Measurements from ENCODE around the gene UBA52.
"Not testable (repeated sequence)": the region's sequence is repeated elsewhere in the genome, so short reads cannot be mapped to it uniquely, and the experiment has no call there.

UBA52 gene

DNA sequence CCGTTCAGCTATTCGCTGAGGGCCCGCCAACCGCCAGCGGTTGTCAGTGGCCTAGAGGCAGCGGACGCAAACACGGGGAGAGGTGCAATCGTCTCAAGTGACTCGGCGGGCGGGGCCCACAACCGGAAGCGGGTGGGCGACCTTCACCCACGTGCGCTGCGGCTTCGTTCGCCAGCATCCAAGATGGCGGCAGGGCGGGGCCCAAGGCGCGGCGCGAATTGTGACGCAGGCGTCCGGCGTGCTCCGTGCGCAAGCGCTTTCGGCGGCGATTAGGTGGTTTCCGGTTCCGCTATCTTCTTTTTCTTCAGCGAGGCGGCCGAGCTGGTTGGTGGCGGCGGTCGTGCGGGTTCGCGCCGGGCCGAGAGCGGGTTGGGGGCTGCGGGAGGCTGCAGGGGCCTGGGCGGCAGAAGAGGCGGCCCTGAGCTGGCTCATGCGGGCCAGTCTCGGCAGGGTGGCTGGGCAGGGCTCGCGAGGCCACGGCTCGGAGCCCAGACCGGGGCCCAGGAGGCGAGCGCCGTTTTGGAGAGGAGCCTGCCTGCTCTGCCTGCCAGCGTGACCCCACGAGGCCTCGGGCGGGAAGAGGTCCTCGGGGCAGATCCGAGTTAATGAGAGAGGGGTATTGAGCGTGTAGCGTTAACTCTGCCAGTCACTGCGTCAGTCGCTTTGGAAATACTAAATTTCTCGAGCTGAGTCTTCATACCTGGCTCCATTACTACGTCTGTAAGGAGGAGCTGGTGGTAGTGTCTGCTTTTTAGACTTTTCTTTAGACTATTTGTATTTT, at the start of gene UBA52:
Gene UBA52, plus strand, starts transcription at position 294 of the 781 bp plus-strand sequence. CDS start 1,444 bp downstream, outside the sequence.
- FAIRE-seq: no peak
- peak; percentile 88 for DNase-seq (ENCODE audit: low spot score)

DNA sequence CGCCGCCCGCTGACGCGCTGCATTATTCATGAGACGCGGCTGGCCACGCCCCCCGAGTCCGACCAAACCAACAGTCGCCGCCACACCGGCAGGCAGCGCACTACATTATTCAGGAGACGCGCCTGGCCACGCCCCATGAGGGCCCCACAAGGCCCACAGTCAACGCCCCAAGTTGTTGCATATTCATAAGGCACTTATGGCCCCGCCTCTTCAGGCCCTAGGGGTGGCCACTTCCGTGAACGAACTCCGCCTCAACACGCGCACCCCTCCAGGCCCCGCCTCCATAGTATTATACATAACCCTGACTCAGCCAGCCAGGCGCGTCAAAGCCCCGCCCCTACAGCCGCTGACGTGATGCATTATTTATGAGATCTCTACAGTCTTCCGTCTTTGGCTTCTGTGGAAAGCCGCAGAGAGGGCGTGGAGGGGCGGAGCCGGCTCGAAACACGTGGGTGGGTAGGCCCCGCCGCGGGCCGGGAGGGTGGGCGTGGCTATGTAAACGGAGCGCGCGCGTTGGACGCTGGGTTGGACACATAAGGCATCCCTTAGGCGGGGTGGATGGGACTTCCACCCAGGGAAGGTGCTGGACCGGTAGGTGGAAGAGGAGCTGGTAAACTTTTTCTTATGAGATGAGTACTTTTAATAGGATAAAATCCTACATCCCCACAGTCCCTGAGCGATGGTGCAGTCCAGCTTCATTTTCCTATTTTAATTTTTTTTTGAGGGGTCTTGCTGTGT, 49.4 kb upstream of the UBA52 start:
- peak; percentile 55 for FAIRE-seq

DNA sequence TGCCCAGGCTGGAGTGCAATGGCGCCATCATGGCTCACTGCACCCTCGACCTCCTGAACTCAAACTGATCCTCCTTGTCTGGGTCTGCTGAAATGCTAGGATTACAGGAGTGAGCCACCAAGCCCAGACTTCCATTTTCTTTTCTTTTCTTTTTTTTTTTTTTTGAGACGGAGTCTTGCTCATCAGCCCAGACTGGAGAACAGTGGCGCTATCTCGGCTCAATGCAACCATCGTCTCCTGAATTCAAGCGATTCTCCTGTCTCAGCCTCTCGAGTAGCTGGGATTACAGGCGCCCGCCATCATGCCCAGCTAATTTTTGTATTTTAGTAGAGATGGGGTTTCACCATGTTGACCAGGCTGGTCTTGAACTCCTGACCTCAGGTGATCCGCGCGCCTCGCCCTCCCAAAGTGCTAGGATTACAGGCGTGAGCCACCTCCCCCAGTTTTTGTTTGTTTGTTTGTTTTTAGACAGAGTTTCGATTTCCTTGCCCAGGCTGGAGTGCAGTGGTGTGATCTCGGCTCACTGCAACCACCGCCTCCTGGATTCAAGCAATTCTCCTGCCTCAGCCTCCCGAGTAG, 48.7 kb upstream of the UBA52 start:
- FAIRE-seq; DNase-seq (ENCODE audit: low spot score): not testable (repeated sequence)

More for the DNA sequence above, 49.4 kb upstream of the UBA52 start:
- peak; percentile 93 for DNase-seq (ENCODE audit: low spot score)

DNA sequence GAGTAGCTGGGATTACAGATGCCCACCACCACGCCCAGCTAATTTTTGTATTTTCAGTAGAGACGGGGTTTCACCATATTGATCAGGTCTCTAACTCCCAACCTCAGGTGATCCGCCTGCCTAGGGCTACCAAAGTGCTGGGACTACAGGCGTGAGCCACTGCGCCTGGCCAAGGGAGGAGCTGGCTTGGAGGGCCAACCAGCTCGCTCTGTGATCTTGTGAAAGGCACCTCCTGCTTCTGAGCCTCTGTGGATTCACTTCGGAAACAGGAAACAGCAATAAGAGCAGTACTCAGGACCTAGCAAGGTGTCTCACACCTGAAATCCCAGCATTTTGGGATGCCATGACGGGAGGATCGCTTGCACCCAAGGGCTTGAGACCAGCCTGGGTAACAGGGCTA, 47.8 kb upstream of the UBA52 start:
- no peak for DNase-seq (ENCODE audit: low spot score)
- no peak for FAIRE-seq

DNA sequence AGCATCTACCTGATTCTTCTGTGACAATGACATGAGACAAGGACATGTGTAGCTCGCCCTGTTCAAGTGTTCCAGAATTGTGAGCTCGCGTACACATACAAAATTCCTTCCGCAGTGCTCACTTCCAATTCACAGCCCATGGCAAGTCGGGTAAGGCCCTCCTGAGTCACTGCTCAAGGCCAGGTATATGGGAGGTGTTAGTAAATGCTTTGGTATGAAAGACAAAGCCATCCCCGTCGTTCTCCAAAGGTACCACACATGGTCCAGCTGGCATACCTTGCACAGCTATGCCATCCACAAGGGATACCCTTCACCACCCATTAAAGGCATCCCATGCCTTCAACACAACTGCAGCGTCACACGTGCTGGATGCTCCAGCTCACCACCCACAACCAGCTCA, 45.3 kb upstream of the UBA52 start:
- DNase-seq (ENCODE audit: low spot score) (no peak), FAIRE-seq (no peak)

DNA sequence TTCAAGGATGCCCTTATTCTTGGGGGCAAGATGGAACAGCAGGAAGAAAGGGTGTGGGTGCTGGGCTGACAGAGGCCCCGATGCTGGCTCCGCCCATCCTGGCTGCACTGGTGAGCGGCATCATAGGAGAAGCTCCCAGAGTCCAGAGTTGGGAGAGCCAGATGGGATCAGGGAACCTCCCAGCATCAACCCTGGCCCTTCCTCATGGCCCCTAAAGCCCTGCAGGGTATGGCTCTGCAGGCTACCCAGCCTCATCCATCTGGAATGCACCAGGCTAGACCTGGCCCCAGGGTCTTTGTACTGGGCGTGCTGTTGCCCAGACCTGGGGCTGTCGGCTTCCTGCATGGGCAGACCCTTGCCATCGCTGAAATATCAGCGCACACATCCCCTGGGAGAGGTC, 41.9 kb upstream of the UBA52 start:
- no peak for DNase-seq (ENCODE audit: low spot score)

DNA sequence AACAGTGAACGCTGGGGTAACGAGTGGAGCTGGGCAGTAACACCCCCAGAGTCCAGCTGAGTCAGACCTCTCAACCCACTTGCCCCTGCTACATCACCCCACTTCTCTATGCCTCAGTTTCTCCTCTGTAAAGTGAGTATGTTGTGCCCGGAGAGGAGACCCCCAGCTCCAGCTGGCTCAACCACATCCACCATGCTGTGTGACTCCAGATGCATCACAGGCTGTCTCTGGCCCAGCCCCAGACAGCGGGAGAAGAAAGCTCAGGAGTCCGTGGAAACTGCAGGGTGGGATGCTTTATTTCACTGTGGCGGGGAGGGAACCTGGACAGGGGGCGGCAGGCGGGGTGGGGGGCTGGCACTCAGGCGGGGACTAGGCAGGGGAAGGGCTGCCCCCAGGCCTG, 40.2 kb upstream of the UBA52 start:
- DNase-seq (ENCODE audit: low spot score) (no peak), FAIRE-seq (no peak)

More for the DNA sequence above, 41.9 kb upstream of the UBA52 start:
- FAIRE-seq: no peak

DNA sequence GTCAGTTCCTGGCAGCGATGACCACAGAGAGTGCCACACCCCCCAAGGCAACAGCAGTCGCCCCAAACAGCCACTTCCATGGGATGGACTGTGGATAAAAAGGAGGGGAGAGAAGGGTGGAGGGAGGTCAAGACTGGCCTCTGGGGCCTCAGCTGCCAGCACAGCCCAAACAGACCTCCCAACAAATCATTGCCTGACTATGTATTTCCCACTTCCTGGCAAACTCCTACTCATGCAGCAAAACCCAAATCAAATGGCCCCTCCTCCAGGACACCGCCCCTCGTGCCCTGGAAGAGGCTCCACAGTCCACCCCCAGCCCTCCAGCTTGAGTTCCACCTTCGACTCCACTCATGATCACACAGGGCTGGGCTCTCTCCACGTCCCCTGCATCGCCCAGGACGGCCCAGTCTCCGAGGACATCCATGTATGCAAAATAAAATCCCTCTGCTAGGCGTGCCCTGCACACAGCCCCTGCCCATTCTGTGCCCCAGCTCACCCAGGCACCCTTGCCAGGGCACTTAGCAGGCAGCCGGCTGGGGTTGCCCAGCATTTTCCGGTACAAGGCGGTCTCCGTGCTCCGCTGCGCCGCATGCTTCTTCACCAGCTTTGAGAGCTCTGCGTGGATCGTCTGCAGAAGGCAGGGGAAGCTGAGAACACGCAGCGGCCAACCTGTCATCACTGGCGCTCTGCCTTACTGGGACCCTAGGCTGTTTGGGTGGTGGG, 39.3 kb upstream of the UBA52 start:
- DNase-seq (ENCODE audit: low spot score) (no peak), FAIRE-seq (no peak)

DNA sequence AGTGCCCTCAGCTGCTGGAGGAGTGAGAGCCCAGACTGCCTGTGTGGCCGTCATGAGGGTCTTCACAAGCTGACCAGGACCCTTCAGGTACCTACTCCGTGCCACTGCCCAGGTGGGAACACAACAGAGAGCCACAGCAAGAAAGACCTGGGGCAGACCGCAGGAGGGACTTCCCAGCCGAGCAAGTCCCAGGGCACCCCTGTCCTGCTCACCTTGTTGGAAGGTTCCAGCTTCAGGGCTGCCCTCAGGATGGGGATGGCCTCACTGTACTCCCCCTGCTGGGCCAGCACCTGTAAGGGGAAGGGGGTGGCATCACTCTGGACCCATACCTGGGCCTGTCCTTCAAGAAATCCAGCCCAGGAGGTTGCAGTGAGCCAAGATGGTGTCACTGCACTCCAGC, 38.6 kb upstream of the UBA52 start:
- FAIRE-seq: no peak
- no peak for DNase-seq (ENCODE audit: low spot score)

DNA sequence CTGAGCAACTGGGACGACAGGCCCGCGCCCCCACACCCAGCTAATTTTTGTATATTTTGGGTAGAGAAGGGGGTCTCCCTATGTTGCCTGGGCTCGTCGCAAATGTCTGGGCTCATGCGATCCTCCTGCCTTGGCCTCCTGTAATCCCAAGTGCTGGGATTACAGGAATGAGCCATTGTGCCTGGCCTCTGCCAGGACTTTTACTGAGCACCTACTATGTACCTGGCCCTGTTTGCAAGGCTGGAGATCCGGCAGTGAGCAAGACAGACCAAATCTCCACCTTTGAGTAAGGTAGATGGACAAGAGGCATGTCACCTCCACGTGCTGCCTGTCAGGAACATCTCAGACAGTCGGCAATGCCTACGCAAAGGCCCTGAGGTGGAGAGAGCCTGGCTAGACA, 35.2 kb upstream of the UBA52 start:
- FAIRE-seq: no peak

DNA sequence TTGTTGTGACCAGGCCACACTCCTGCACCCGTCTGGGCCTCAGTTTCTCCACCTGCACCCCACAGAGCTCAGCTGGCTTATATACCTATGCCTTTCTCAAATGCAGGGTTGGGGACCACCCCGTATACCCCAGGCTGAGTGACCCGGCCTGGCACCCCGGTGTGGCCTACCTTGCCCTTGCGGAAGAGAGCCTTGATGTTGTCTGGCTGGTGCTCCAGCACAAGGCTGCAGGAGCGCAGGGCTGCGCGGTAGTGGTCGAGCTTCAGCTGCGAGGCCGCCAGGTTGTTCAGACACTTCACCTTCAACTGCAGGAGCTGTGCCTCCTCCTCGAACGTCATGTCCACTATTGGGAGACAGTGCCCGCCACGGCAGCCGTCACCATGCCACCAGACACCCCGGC, 34.2 kb upstream of the UBA52 start:
- DNase-seq (ENCODE audit: low spot score) (no peak), FAIRE-seq (no peak)

More for the DNA sequence above, 35.2 kb upstream of the UBA52 start:
- DNase-seq (ENCODE audit: low spot score): no peak

DNA sequence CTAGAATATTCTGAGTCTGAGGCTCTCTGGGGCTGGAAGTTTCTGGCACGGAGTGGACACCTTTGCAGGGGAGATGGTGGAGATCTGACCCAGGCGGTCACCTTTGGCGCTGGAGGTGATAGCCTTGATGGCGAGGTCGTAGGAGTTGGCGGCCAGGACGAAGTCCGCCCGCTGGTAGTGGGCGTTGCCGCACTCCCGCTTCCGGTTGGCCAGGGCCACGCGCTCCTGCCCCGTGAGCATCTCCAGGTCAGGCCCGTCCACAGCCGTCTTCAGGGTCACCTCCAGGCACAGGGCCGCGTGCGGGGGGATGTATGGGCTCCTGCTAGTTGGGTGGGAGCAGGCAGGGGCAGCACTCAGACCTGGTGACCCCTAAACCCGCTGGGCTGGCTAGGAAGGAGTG, 33.5 kb upstream of the UBA52 start:
- FAIRE-seq (no peak), DNase-seq (ENCODE audit: low spot score) (no peak)

DNA sequence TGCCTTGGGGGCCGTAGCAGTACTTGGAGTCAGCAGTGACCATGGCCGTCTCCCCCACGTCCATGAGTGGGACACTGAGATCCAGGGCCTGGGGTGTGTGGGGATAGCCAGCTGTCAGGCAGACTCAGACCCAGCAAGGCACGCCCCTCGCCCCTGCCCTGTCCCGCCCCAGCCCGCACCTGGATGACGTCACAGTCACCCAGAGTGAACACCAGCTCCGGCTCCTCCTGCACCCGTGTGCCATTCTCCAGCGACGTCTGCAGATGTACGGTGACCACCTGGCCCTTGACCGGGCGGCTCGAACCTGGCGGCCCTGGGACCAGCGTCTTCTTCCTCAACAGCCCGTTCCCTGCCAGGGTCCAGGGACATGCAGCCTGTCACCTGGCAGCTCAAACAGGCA, 32.3 kb upstream of the UBA52 start:
- FAIRE-seq (no peak), DNase-seq (ENCODE audit: low spot score) (no peak)

DNA sequence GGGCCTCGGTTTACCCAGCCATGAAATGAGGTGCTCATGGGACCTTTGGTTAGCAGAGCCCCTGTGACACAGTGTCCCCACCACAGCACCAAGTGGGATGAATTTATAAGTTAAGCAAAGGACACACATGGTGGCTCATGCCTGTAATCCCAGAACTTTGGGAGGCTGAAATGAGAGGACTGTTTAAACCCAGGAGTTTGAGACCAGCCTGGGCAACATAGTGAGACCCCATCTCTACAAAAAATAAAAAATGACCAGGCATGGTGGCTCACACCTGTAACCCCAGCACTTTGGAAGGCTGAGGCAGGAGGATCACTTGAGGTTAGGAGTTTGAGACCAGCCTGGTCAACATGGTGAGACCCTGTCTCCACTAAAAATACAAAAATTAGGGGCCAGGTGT, 31.5 kb upstream of the UBA52 start:
- not testable (repeated sequence) for FAIRE-seq; DNase-seq (ENCODE audit: low spot score)

DNA sequence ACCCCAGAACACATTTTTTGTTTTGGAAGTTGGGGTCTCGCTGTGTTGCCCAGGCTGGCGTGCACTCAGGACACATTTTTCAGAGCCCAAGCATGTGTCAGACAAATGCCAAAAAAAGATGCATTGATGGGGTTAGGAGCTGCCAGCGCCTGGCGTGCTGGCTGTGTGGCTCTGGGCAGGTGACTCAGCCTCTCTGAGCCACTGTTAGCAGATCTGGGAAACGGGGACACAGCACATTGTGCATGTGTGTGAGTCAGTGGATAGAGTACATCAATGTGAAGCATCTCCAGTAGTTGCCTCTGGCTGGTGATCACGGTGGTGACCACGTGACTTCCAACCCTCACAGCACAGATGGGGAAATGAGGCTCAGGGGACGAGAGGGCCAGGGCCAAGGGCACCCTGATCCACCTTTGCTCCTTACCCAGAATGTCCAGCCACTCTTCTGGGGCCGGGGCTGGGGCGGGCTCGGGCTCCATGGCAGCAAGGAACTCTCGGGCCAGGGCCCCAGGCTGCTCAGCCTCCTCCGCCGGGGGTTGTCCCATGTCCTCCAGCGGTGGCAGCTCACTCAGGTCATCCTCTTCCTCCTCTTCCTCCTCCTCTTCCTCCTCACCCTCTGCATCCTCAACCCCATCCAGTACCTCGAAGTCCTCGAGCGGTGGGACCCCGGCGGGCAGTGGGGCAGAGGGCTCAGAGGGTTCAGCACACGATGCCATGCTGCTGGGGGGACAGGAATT, 30.2 kb upstream of the UBA52 start:
- FAIRE-seq: no peak

DNA sequence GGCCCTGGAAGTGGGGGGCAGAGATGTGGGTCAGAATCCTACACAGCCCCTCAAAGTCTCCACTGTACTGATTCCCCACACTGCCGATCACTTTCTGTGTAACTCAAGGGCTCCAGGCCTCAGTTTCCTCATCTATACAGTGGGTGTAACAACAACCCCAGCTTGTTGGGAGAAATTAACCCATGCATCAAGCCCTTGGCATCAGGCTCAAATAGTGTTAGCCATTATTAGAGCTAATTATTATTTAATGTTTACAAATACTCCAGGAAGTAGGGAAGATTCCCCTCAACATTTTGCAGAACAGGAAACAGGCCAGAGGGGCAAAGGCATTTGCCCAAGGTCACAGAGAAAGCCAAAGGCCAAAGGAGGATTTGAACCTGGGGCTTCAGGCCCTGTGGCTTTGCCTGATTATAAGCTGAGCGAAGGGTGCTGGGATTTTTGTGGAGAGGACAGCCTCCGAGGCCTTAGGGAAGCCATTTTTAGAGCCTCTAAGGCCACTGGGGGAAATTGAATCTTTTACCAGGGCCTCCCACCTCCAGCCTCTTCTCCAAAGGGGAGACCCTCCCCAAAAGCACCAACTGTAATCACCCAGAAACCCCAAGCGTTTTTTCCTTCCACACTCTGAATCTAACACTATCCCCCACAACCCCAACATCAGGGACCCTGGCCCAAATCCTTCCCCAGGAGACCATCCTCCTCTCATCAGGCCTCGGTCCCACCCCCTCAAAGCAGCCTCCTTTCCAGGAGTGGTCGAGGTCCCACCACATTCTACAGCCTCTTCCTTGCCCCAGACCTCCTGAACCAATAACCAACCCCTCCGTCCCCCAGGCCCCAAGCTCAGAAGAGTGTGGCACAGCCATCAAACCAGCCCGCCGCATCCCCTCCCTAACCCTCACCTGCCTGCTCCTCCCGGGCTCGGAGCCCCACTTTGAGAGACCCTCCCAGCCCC, 29.4 kb upstream of the UBA52 start:
- DNase-seq (ENCODE audit: low spot score) (no peak), FAIRE-seq (no peak)

More for the DNA sequence above, 30.2 kb upstream of the UBA52 start:
- no peak for DNase-seq (ENCODE audit: low spot score)

DNA sequence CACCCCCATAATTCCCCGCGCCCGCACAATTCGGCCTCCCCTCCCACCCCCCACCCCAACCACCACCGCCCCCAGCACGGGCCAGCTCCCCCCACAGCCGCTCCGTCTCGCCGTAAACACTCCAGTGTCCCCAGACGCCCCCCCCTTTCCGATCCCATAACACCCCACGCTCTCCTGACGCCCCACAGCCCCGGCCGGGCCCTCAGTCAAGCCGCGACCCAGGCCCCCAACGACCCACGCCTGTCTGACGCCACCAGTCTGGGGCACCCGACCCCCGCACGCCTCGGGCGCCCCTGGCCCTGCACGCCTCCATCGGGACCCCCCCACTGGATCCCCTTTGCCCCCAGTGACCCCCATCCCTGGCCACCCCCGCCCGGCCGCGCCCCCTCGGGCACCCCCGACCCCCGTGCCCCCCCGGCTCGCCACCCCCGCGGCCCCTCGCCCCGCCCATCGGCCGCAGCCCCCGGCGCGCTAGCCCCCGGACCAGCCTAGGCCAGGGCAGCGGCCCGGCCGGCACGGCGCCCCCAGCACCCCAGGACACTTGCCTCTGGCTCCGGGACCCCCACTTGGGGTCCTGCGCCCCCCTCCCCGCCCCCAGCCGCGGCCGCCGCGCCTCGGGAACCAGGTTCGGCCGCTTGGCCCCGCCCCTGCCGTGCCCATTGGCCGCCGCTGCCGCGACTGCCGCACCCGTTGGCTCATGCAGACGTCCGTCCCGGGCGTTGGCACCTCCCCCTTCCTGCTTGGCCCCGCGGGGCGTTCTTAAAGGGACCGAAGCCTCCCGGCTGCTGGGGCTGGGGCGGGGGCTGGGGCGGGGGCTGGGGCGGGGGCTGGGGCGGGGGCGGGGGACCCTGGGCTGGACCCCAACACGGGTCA, 28.5 kb upstream of the UBA52 start, which contains the start of gene FKBP8:
Gene FKBP8, minus strand, starts transcription at position 633 of the 873 bp plus-strand sequence. CDS start 1,603 bp downstream, outside the sequence.
- no peak for FAIRE-seq
- DNase-seq (ENCODE audit: low spot score): peak; percentile 93

DNA sequence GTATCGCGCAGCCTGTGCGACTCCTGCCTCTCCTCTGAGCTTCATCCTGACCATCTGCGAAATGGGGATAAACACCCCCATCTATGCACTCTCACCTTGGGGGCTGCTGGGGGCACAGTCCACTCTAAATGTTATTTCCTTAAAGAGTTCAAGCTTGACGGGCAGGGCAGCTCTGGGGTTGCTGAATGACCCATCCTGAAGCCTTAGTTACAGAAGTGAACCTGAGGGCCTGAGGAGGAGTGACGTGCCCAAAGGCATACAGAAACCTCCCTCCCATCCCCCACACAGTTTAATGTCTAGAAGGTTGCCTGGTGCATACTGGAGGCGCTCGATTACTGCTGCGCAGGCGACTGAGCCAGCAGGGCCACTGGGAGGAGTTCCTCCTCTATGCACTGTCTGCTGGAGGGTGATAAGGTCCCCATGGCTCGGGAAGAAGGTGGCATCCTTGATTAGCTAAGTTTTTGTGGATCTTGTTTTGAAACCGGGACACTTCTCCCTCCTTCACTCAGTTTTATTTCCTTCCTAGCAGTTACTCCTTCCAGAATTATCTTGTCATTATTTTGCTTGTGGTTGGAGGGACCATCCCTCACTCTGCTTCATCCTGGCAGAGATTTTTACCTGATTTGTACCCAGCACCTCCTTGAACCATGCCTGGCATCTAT, 27.7 kb upstream of the UBA52 start:
- no peak for FAIRE-seq
- DNase-seq (ENCODE audit: low spot score): peak; percentile 64
